ENCODE measurements around the gene SLC35G3. TPM values are rescaled to one million over a fixed set of nuclear protein-coding genes. Genes with fewer than 3 reads are reported as not detected.

Gene SLC35G3
- total and polyA plus RNA-seq, 2 of the 13 experiments (the other 11 are each of a cell fraction or from before 2014, with no cell fraction given): not detected

DNA sequence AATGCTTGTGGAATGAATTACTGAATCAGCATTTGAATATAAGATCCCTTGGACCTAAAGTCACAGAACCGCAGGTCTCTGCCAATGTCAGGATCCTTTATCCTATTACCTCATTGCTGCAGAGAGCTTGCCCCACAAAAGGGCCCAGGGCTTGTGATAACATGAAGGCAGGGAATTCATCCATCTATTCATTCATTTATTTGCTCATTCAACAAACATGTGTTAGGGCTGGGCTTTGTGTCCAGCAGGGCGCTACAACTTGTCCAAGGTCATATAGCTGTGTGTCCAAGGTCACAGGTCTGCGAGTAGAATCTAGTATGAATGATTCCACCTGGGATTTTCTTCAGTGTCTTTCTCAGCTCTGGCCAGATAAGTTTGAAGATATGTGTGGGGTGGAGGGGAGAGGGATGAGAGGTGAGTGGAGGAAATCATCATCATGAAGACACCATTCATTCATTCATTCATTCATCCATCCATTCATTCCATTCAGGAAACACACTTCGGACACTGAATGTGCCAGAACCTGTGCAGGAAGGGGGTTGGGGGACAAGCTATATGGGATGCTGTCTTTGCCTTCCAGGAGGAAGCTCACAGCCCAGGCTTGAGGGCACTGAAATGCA lies 47.9 kb downstream of the SLC35G3 start (continued):
- TF ChIP-seq, protein P1, sequence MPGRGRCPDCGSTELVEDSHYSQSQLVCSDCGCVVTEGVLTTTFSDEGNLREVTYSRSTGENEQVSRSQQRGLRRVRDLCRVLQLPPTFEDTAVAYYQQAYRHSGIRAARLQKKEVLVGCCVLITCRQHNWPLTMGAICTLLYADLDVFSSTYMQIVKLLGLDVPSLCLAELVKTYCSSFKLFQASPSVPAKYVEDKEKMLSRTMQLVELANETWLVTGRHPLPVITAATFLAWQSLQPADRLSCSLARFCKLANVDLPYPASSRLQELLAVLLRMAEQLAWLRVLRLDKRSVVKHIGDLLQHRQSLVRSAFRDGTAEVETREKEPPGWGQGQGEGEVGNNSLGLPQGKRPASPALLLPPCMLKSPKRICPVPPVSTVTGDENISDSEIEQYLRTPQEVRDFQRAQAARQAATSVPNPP (CRISPR knock-in tag; IDR thresholded peaks at IDR 0.05): no peak
- TF ChIP-seq ESRRA (CRISPR knock-in tag; IDR thresholded peaks at IDR 0.05; ENCODE audit: low read depth) (peak; percentile 81), SIX1 (CRISPR knock-in tag; IDR thresholded peaks at IDR 0.05; ENCODE audit: borderline replicate concordance) (no peak)
- TF ChIP-seq, protein P2, sequence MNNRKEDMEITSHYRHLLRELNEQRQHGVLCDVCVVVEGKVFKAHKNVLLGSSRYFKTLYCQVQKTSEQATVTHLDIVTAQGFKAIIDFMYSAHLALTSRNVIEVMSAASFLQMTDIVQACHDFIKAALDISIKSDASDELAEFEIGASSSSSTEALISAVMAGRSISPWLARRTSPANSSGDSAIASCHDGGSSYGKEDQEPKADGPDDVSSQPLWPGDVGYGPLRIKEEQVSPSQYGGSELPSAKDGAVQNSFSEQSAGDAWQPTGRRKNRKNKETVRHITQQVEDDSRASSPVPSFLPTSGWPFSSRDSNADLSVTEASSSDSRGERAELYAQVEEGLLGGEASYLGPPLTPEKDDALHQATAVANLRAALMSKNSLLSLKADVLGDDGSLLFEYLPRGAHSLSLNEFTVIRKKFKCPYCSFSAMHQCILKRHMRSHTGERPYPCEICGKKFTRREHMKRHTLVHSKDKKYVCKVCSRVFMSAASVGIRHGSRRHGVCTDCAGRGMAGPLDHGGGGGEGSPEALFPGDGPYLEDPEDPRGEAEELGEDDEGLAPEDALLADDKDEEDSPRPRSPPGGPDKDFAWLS (CRISPR knock-in tag; IDR thresholded peaks at IDR 0.05; ENCODE audit: borderline replicate concordance): no peak

DNA sequence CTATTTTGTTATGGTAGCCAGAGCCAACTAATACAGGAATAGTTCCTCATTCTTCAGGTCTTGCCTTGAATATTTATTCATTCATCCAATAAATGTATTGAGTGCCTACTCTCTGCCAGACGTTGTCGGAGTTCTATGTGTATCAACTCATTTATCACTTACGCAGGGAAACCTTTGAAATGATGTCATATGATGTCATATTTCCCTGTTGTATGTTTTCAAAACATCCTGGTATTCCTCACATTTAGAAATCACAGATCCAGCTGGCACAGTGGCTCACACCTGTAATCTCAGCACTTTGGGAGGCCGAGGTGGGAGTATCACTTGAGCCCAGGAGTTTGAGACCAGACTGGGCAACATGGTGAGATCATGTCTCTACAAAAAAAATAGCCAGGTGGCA lies 49.4 kb downstream of the SLC35G3 start:
- intact Hi-C loops (cut with micrococcal nuclease; ENCODE audit: unreplicated experiment): no loop called here
- ATAC-seq: no peak
- in situ Hi-C loops (cut with HindIII; ENCODE audit: extremely low pct_ligation_motif_present, low pct_unique_long_range_greater_than_20kb): no loop called here

More for the DNA sequence above, 49.4 kb downstream of the SLC35G3 start:
- Histone ChIP-seq H3K9ac (ENCODE audit: insufficient read depth, low read depth, low read length) (no peak overlapping the region), H3K27me3 (ENCODE audit: control insufficient read depth in 1 of 2, insufficient read depth in 2 of 2, low read length in 2 of 2) (peaks cover 7 to 33% of the 10 kb centered on the region in 2 experiments; a peak in 3 of 5 replicates), H3K4me2 (ENCODE audit: low read depth, low read length) (no peak overlapping the region), H4K20me1 (ENCODE audit: insufficient read depth, low read length) (no peaks in the 10 kb centered on the region), H3K4me3 (replicated peaks in 1 of 3; ENCODE audit: insufficient read depth in 1 of 3, low read depth in 2 of 3, low read length in 3 of 3) (no peak overlapping the region), H3K4me1 (ENCODE audit: insufficient read depth, low read length) (peaks cover 39% of the 10 kb centered on the region), H3K36me3 (replicated peaks in 1 of 2; ENCODE audit: control insufficient read depth in 1 of 2, insufficient read depth in 2 of 2, low read length in 2 of 2) (peaks cover 0 to 2% of the 10 kb centered on the region in 2 experiments; a peak in 1 of 5 replicates), H3K9me3 (ENCODE audit: low read length) (no peaks in the 10 kb centered on the region), H3K79me2 (ENCODE audit: insufficient read depth, low read length) (peaks cover 13% of the 10 kb centered on the region), H3K27ac (ENCODE audit: extremely low read length, insufficient read depth, low read length) (no peak overlapping the region), H2AFZ (ENCODE audit: low read length) (no peak overlapping the region)
- FAIRE-seq (no peak), DNase-seq (ENCODE audit: low spot score) (no peak)
- TF ChIP-seq ZNF580 (CRISPR knock-in tag; IDR thresholded peaks at IDR 0.05; ENCODE audit: borderline replicate concordance, low read depth) (no peak), CREB1 (IDR thresholded peaks at IDR 0.05) (peak; percentile 35; the same call in 1 of the 2 replicates), CREB1 (CRISPR knock-in tag; IDR thresholded peaks at IDR 0.05) (no peak), ATF7 (IDR thresholded peaks at IDR 0.05) (peak; percentile 79), ATF7 (CRISPR knock-in tag; IDR thresholded peaks at IDR 0.05) (no peak)
- 70% methylated on average over 4 of the region's 4 CpGs for WGBS (ENCODE audit: low lambda C conversion rate)
- no TSS peak for BruUV-seq (replicated peaks)
- CTCF ChIA-PET (ENCODE audit: low intra/inter-chr PET ratio, low total read pairs): no interaction called here
- POLR2A ChIA-PET: no interaction called here

Other genes starting within 250 kb of the SLC35G3 start
- gene CCT6B, start 232.9 kb downstream of the SLC35G3 start, total RNA-seq (2016; rRNA removed; fragmentation: Illumina TruSeq; extraction: Trizol): 1.1 and 1.4 TPM in 2 replicates
- 0.41 and 0.46 TPM in 2 replicates for gene CCT6B, start 232.9 kb downstream of the SLC35G3 start, polyA plus RNA-seq (2011; rRNA removed)
- gene ZNF830, start 232.9 kb downstream of the SLC35G3 start, total RNA-seq (2016; rRNA removed; fragmentation: Illumina TruSeq; extraction: Trizol): 18.9 and 19.0 TPM in 2 replicates
- gene ZNF830, start 232.9 kb downstream of the SLC35G3 start, polyA plus RNA-seq (2011; rRNA removed): 4.7 and 6.1 TPM in 2 replicates
- gene LIG3, start 213.9 kb downstream of the SLC35G3 start, total RNA-seq (2016; rRNA removed; fragmentation: Illumina TruSeq; extraction: Trizol): 34.5 and 36.2 TPM in 2 replicates
- 23.7 and 34.4 TPM in 2 replicates for gene LIG3, start 213.9 kb downstream of the SLC35G3 start, polyA plus RNA-seq (2011; rRNA removed)
- 24.3 and 36.7 TPM in 2 replicates for gene RFFL, start 130.7 kb downstream of the SLC35G3 start, total RNA-seq (2016; rRNA removed; fragmentation: Illumina TruSeq; extraction: Trizol)
- gene RFFL, start 130.7 kb downstream of the SLC35G3 start, polyA plus RNA-seq (2011; rRNA removed): 45.0 and 48.6 TPM in 2 replicates
- gene RAD51D, start 74.5 kb downstream of the SLC35G3 start, total RNA-seq (2016; rRNA removed; fragmentation: Illumina TruSeq; extraction: Trizol): 12.9 and 13.1 TPM in 2 replicates
- 6.4 and 6.7 TPM in 2 replicates for gene RAD51D, start 74.5 kb downstream of the SLC35G3 start, polyA plus RNA-seq (2011; rRNA removed)
- gene FNDC8, start 72.8 kb downstream of the SLC35G3 start, total RNA-seq (2016; rRNA removed; fragmentation: Illumina TruSeq; extraction: Trizol): not detected in 2 replicates
- gene FNDC8, start 72.8 kb downstream of the SLC35G3 start, polyA plus RNA-seq (2011; rRNA removed): not detected in 2 replicates
- gene NLE1, start 52.1 kb downstream of the SLC35G3 start, total RNA-seq (2016; rRNA removed; fragmentation: Illumina TruSeq; extraction: Trizol): 34.5 and 35.5 TPM in 2 replicates
- gene NLE1, start 52.1 kb downstream of the SLC35G3 start, polyA plus RNA-seq (2011; rRNA removed): 20.3 and 21.4 TPM in 2 replicates
- gene UNC45B, start 46.6 kb downstream of the SLC35G3 start, total RNA-seq (2016; rRNA removed; fragmentation: Illumina TruSeq; extraction: Trizol): not detected in 2 replicates
- gene UNC45B, start 46.6 kb downstream of the SLC35G3 start, polyA plus RNA-seq (2011; rRNA removed): 0.01 TPM in 1 of 2 replicates, not detected in the other
- 0.35 and 0.70 TPM in 2 replicates for gene SLFN5, start 48.7 kb upstream of the SLC35G3 start, total RNA-seq (2016; rRNA removed; fragmentation: Illumina TruSeq; extraction: Trizol)
- gene SLFN5, start 48.7 kb upstream of the SLC35G3 start, polyA plus RNA-seq (2011; rRNA removed): 0.22 and 0.25 TPM in 2 replicates
- not detected in 2 replicates for gene SLFN11, start 179.2 kb upstream of the SLC35G3 start, total RNA-seq (2016; rRNA removed; fragmentation: Illumina TruSeq; extraction: Trizol)
- not detected in 2 replicates for gene SLFN11, start 179.2 kb upstream of the SLC35G3 start, polyA plus RNA-seq (2011; rRNA removed)
- gene SLFN12, start 238.1 kb upstream of the SLC35G3 start, total RNA-seq (2016; rRNA removed; fragmentation: Illumina TruSeq; extraction: Trizol): 0.13 TPM in 1 of 2 replicates, not detected in the other
- not detected in 2 replicates for gene SLFN12, start 238.1 kb upstream of the SLC35G3 start, polyA plus RNA-seq (2011; rRNA removed)